Heart left ventricle (tissue), 16 donors: ENCODE results near the gene ADCY3. TPM values are rescaled to one million over a fixed set of nuclear protein-coding genes. Genes with fewer than 3 reads are reported as not detected.

Experiments
- ATAC-seq, 4 donors: fragments of 200-7000 bp; cut with Tn5 transposase; one replicate each; pipeline ENCODE4 v1.9.1; 2020 to 2022; ENCODE audit warnings: moderate library complexity in 4 of 4, mild to moderate bottlenecking in 3 of 4, moderate number of reproducible peaks in 1 of 4
- DNase-seq, 5 donors: peaks; one replicate each; pipeline ENCODE4 v3.0.0-alpha.2; 2020
- H3K27ac ChIP-seq, 12 donors: fragments of 200-600 bp; sonication (generic) in 4 of 12; one replicate each; pipeline versions ENCODE4 v1.5.0 to v1.8.0; 2016 to 2022; ENCODE audit warnings: mild to moderate bottlenecking in 2 of 12
- H3K27me3 ChIP-seq, 9 donors: fragments of 200-600 bp; sonication (generic) in 2 of 9; one replicate each; pipeline versions ENCODE4 v1.5.1 to v1.8.0; 2016 to 2022; ENCODE audit warnings: mild to moderate bottlenecking in 3 of 9
- H3K36me3 ChIP-seq, 9 donors: fragments of 200-600 bp; sonication (generic) in 2 of 9; one replicate each; pipeline versions ENCODE4 v1.5.0 to v1.8.0; 2018 to 2022; ENCODE audit warnings: mild to moderate bottlenecking in 2 of 9
- H3K4me1 ChIP-seq, 12 donors: fragments of 200-600 bp; sonication (generic) in 4 of 12; one replicate each; pipeline versions ENCODE4 v1.5.0 to v1.8.0; 2016 to 2022; ENCODE audit warnings: mild to moderate bottlenecking in 3 of 12
- H3K4me3 ChIP-seq, 12 donors: fragments of 200-600 bp; sonication (generic) in 4 of 12; one replicate each; pipeline versions ENCODE4 v1.5.0 to v1.8.0; 2017 to 2022; ENCODE audit warnings: mild to moderate bottlenecking in 9 of 12, moderate library complexity in 4 of 12
- H3K9me3 ChIP-seq, 12 donors: fragments of 200-600 bp; sonication (generic) in 4 of 12; one replicate each; pipeline versions ENCODE4 v1.5.0 to v1.8.0; 2016 to 2022; ENCODE audit warnings: mild to moderate bottlenecking in 1 of 12
- POLR2A ChIP-seq, 2 donors: fragments of 450-650 bp; IDR thresholded peaks; one replicate each; pipeline ENCODE4 v1.6.1; 2017; ENCODE audit warnings: antibody characterized with exemption in 2 of 2, mild to moderate bottlenecking in 2 of 2, moderate library complexity in 2 of 2
- WGBS, 4 donors: extraction: QIAGEN DNeasy Blood & Tissue Kit in 2 of 4; methylation state at CpG; one replicate each; pipeline versions ENCODE4 v1.1.5 to v1.1.7; 2013 to 2018; 5-methylcytosine and 5-hydroxymethylcytosine counted together
- intact Hi-C, 10 donors: fragments of 100-400 bp; cut with DNase I; formaldehyde crosslinking; loops; one replicate each; pipeline versions ENCODE4 v1.11.1 to v1.14.2; 2022
- polyA plus RNA-seq, 2 donors: library from polyadenylated mRNA; stranded (reverse); fragments of 200-250 nt; gene quantifications; one replicate each; pipeline ENCODE4 v1.2.3, GENCODE V29; 2013
- total RNA-seq, 9 donors: library from RNA; depleted of rRNA in 2 of 9; stranded (reverse); fragments of >200 nt in 2 of 9; fragmentation: NEBNext Ultra II Directional in 3 of 9; extraction: Animal tissue kit (Norgen Biotek cat#: 25700) in 3 of 9; gene quantifications; one replicate each; pipeline versions ENCODE4 v1.1.0 to v1.2.4, GENCODE V29; 2016 to 2023
- TF ChIP-seq, protein P1 (sequence below), 12 donors: fragments of 200-600 bp; sonication (generic) in 4 of 12; IDR thresholded peaks; one replicate each; pipeline versions ENCODE4 v1.5.0 to v1.8.0; 2018 to 2022; ENCODE audit warnings: antibody characterized with exemption in 12 of 12, mild to moderate bottlenecking in 5 of 12
- donor health status: ischemic (EF 13 %, LVEDD 7.1; RV severe dilation, severe dysfunction).
- donor health status: healthy with polysubstance abuse.
- donor health status: DM: no; HTN: yes; CAD: no.
- donor health status: DM: no; HTN: no; CAD: no.
- donor health status: ischemic (EF 25% LVEDD 6.9; RV normal size, moderate dysfunction).
- donor health status: ischemic (EF 25% LVEDD 5.7; RV mildly dilated, moderate dysfunction).
- donor health status: healthy.
- donor health status: DM: yes; HTN: yes; CAD: no.
- donor health status: ischemic (EF 35%, LVEDD 5.7; RV mildly dilated, moderate dysfunction).
- donor health status: nonischemic (EF 11% LVEDD 7.7; RV severe dilation, severe dysfunction).
- donor health status: DM: yes; HTN: yes; CAD: no.
- donor health status: PGD.
- donor health status: ischemic (EF 29% LVEDD 5.4; RV normal size, mild dysfunction).
- donor health status: nonischemic (EF 23%, LVEDD 6.1; RV moderate dilation, normal function).

ADCY3 gene
- total and polyA plus RNA-seq, 11 donors: 9.3 to 36.0 (median 14.4) TPM

DNA sequence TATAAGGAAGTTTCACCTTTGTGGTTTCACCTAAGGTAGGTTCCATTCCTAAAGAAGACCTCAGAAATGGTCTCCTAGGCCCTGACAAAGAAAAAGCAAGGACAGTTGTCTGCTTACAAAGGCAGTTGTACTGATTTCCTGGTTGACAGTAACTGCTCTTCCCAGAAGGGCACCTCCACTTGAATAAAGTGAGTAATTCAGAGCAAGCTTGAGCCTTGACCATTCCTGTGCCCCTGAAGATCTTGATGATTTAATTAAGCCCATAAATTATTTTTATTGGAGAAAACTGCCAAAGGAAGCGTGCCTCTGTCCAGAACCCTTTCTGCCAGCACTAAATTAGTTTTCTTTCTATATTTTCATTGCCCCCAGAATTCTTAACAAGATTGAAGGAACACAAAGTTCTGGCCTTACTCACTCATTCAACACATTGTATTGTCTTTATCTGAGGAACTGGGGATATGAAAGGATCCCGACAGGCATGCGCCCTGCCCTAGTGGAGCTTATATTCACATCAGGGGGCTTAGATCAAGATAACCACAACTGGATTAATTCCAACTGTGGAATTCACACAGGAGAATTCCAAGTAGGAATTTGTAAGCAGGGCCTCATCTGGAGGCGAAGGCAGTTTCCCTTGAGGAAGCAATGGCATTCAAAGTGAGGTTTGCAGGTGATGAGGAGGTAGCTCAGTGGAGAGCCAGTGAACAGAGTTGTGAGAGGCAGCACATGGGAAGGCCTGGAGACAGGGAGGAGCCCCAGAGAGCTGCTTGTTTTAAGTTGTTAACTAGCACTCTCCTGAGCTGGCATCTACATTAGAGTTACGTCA is 148.1 kb downstream of the ADCY3 start:
- Histone ChIP-seq H3K4me1 (peaks cover 0 to 12% (median 0%) of the 10 kb centered on the region in 12 donors), H3K36me3 (peaks cover 0 to 38% (median 29%) of the 10 kb centered on the region in 9 donors), H3K27me3 (no peaks in the 10 kb centered on the region), H3K4me3 (no peak overlapping the region), H3K9me3 (no peaks in the 10 kb centered on the region), H3K27ac (no peak overlapping the region)
- no peak for DNase-seq
- intact Hi-C loops: no loop called here
- TF ChIP-seq POLR2A (IDR thresholded peaks at IDR 0.05): no peak
- TF ChIP-seq, protein P1, sequence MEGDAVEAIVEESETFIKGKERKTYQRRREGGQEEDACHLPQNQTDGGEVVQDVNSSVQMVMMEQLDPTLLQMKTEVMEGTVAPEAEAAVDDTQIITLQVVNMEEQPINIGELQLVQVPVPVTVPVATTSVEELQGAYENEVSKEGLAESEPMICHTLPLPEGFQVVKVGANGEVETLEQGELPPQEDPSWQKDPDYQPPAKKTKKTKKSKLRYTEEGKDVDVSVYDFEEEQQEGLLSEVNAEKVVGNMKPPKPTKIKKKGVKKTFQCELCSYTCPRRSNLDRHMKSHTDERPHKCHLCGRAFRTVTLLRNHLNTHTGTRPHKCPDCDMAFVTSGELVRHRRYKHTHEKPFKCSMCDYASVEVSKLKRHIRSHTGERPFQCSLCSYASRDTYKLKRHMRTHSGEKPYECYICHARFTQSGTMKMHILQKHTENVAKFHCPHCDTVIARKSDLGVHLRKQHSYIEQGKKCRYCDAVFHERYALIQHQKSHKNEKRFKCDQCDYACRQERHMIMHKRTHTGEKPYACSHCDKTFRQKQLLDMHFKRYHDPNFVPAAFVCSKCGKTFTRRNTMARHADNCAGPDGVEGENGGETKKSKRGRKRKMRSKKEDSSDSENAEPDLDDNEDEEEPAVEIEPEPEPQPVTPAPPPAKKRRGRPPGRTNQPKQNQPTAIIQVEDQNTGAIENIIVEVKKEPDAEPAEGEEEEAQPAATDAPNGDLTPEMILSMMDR (IDR thresholded peaks at IDR 0.05): no peak
- no peak for ATAC-seq
- WGBS, 4 donors: 86 to 90% (median 89%) methylated on average over 5 of the region's 5 CpGs

DNA sequence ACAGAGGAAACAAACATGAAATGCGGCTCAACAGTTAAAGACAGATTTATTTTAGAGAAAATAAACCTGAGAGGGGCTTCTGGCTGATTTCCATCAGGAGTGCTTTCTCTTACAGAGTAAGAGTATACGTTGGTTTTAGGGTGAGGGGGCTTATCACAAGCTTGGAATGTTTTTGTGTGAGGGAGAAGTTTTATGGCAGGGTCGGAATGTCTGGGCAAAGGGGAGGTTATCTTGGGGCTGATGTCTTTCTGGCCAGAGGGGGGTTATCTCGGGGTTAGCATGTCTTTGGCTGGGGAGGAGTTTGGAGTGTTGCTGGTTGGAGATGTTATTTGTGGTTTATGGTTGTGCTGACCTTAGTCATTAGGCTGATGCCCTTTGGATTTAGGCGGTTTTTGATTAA is 149.0 kb downstream of the ADCY3 start:
- peaks cover 0 to 45% (median 34%) of the 10 kb centered on the region in 9 donors for H3K36me3 ChIP-seq
- H3K27me3 ChIP-seq: no peaks in the 10 kb centered on the region
- TF ChIP-seq, protein P1 (IDR thresholded peaks at IDR 0.05): no peak
- no peak for TF ChIP-seq POLR2A (IDR thresholded peaks at IDR 0.05)
- WGBS, 4 donors: 87 to 92% (median 90%) methylated on average over 5 of the region's 5 CpGs
- H3K4me1 ChIP-seq: peaks cover 0 to 15% (median 0%) of the 10 kb centered on the region in 12 donors
- ATAC-seq (no peak), DNase-seq (no peak)
- no peak overlapping the region for H3K27ac ChIP-seq
- no peak overlapping the region for H3K4me3 ChIP-seq
- intact Hi-C loops: no loop called here
- H3K9me3 ChIP-seq: no peaks in the 10 kb centered on the region

Other genes starting within 250 kb of the ADCY3 start
- 10 to 100 TPM; 12.6 to 37.1 (median 31.1) TPM for gene PTRHD1, start 126.8 kb downstream of the ADCY3 start, total RNA-seq
- 10 to 100 TPM; 17.4 to 19.7 TPM for gene PTRHD1, start 126.8 kb downstream of the ADCY3 start, polyA plus RNA-seq
- 1 to 10 TPM; 1.6 to 9.2 (median 2.7) TPM for gene CENPO, start 126.8 kb downstream of the ADCY3 start, total RNA-seq
- gene CENPO, start 126.8 kb downstream of the ADCY3 start, polyA plus RNA-seq: 1 to 10 TPM; 1.5 to 2.4 TPM
- 10 to 100 TPM in 2 of 9 donors, 1 to 10 TPM in 7; 5.1 to 13.6 (median 9.1) TPM for gene DNAJC27, start 51.7 kb upstream of the ADCY3 start, total RNA-seq
- 1 to 10 TPM; 4.3 to 5.0 TPM for gene DNAJC27, start 51.7 kb upstream of the ADCY3 start, polyA plus RNA-seq
- gene EFR3B, start 121.8 kb upstream of the ADCY3 start, total RNA-seq: 10 to 100 TPM in 1 of 9 donors, 1 to 10 TPM in 8; 4.3 to 13.8 (median 6.3) TPM
- gene EFR3B, start 121.8 kb upstream of the ADCY3 start, polyA plus RNA-seq: 1 to 10 TPM; 1.7 to 1.8 TPM
- gene POMC, start 248.3 kb upstream of the ADCY3 start, total RNA-seq: 1 to 10 TPM in 8 of 9 donors, under 1 TPM in 1; 0.77 to 8.0 (median 3.0) TPM
- 1 to 10 TPM; 2.6 to 7.8 TPM for gene POMC, start 248.3 kb upstream of the ADCY3 start, polyA plus RNA-seq